Keratinocyte (primary cell): ENCODE results near the gene LGI4.

Experiments
- EZH2 ChIP-seq: IDR thresholded peaks from one replicate; pipeline ENCODE4 v1.6.1; 2012; ENCODE audit warnings: inconsistent platforms, mild to moderate bottlenecking, low read length, moderate library complexity
- TF ChIP-seq, protein P1 (sequence below), 3 experiments: IDR thresholded peaks in 1 of 3; conservative IDR thresholded peaks in 1 of 3; optimal IDR thresholded peaks in 1 of 3; 2 replicates in 2 of 3; 3 replicates in 1 of 3; pipeline versions ENCODE3 to v1.5.1; 2011; ENCODE audit warnings: low read length in 3 of 3, mild to moderate bottlenecking in 3 of 3, moderate library complexity in 2 of 3, control low read depth in 1 of 3, inconsistent platforms in 1 of 3; ENCODE audit not compliant: insufficient read depth in 2 of 3; ENCODE audit errors: extremely low read depth in 1 of 3

GRCh38 chr19:35151273-35152065 lies 16.6 kb upstream of the LGI4 start:
- TF ChIP-seq, protein P1, sequence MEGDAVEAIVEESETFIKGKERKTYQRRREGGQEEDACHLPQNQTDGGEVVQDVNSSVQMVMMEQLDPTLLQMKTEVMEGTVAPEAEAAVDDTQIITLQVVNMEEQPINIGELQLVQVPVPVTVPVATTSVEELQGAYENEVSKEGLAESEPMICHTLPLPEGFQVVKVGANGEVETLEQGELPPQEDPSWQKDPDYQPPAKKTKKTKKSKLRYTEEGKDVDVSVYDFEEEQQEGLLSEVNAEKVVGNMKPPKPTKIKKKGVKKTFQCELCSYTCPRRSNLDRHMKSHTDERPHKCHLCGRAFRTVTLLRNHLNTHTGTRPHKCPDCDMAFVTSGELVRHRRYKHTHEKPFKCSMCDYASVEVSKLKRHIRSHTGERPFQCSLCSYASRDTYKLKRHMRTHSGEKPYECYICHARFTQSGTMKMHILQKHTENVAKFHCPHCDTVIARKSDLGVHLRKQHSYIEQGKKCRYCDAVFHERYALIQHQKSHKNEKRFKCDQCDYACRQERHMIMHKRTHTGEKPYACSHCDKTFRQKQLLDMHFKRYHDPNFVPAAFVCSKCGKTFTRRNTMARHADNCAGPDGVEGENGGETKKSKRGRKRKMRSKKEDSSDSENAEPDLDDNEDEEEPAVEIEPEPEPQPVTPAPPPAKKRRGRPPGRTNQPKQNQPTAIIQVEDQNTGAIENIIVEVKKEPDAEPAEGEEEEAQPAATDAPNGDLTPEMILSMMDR (optimal IDR thresholded peaks at IDR 0.05 in 1 of 3, IDR thresholded peaks at IDR 0.05 in 1 of 3, conservative IDR thresholded peaks at IDR 0.05 in 1 of 3; ENCODE audit: extremely low read depth in 1 of 3, insufficient read depth in 2 of 3, low read length in 3 of 3) = no peak
- TF ChIP-seq EZH2 = no peak
